ENCODE data around the gene DDIT4L.

Gene DDIT4L

DNA sequence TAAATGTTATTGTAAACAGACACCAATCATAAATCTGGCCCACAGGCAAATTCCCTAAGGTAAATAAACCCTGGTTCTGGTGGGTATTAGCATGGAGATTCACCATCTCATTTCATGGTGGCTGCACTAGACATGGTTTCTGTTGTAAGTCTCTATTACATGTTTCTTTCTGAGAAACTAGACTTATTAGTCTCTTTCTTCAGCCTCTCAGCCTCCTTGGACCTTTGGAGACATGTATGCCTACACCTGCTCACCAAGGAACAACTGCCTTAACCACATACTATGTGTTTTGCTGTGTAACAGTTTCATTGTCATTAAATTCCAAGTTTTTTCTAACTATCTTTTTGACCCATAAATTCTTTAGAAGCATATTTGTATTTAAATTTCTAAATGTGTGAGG is 13.1 kb downstream of the DDIT4L start:
- no peak overlapping the region for H3K4me3 ChIP-seq (ENCODE audit: low read depth, low read length)
- TF ChIP-seq, protein P1, sequence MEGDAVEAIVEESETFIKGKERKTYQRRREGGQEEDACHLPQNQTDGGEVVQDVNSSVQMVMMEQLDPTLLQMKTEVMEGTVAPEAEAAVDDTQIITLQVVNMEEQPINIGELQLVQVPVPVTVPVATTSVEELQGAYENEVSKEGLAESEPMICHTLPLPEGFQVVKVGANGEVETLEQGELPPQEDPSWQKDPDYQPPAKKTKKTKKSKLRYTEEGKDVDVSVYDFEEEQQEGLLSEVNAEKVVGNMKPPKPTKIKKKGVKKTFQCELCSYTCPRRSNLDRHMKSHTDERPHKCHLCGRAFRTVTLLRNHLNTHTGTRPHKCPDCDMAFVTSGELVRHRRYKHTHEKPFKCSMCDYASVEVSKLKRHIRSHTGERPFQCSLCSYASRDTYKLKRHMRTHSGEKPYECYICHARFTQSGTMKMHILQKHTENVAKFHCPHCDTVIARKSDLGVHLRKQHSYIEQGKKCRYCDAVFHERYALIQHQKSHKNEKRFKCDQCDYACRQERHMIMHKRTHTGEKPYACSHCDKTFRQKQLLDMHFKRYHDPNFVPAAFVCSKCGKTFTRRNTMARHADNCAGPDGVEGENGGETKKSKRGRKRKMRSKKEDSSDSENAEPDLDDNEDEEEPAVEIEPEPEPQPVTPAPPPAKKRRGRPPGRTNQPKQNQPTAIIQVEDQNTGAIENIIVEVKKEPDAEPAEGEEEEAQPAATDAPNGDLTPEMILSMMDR (IDR thresholded peaks at IDR 0.05; ENCODE audit: borderline replicate concordance, insufficient read depth, low read depth, low read length), result no peak

DNA sequence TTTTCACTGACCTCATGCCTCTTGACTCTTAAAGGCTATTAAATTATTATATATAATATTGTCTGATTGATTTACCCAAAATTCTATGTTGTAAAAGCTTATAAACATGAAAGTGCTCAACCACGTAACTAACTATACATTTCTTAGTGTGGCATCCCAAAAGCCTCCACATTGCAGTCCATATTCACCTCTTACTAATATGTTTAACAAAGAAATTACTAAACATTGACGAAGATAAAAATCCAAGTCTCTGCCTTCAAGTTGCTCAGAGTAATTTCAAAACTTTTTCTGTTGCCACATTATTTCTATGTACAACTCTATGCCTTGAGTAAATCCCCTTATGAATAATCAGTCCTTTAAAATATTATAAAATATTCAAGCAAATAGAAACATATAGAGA is 14.4 kb downstream of the DDIT4L start:
- TF ChIP-seq, protein P1 (IDR thresholded peaks at IDR 0.05; ENCODE audit: borderline replicate concordance, insufficient read depth, low read depth, low read length), result no peak
- H3K4me3 ChIP-seq (ENCODE audit: low read depth, low read length), result no peak overlapping the region

DNA sequence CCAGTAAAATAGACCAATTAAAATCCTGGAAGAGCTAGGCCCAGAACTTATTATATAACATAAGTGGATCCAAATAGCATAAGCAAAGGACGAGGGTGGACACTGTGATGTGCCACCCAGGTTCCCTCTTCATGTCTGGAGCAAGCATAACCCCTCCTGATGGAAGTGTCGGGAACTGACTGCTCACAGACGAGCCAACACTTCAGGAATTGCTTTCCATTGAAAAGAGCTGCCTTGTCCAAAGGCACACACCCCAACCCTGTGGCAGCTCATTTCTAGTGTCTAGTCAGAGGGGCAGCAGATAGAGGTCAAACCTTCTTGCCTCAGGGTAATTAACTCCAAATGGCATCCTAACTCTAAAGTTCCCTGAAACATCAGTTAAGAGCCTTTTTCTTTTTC is 15.3 kb downstream of the DDIT4L start:
- TF ChIP-seq, protein P1 (IDR thresholded peaks at IDR 0.05; ENCODE audit: borderline replicate concordance, insufficient read depth, low read depth, low read length), result no peak
- H3K4me3 ChIP-seq (ENCODE audit: low read depth, low read length), result no peak overlapping the region

DNA sequence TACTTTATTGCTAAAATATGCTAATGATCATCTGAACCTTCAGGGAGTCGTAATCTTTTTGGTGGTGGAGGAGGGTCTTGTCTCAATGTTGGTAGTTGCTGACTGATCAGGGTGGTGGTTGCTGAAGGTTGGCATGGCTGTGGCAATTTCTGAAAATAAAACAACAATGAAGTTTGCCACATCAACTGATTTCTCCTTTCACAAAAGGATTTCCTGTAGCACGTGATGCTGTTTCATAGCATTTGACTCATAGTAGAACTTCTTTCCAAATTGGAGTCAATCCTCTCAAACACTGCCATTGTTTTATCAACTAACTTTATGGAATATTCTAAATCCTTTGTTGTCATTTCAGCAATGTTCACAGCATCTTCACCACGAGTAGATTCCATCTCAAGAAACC is 19.3 kb downstream of the DDIT4L start:
- TF ChIP-seq, protein P1 (IDR thresholded peaks at IDR 0.05; ENCODE audit: borderline replicate concordance, insufficient read depth, low read depth, low read length), result no peak
- H3K4me3 ChIP-seq (ENCODE audit: low read depth, low read length), result no peak overlapping the region

DNA sequence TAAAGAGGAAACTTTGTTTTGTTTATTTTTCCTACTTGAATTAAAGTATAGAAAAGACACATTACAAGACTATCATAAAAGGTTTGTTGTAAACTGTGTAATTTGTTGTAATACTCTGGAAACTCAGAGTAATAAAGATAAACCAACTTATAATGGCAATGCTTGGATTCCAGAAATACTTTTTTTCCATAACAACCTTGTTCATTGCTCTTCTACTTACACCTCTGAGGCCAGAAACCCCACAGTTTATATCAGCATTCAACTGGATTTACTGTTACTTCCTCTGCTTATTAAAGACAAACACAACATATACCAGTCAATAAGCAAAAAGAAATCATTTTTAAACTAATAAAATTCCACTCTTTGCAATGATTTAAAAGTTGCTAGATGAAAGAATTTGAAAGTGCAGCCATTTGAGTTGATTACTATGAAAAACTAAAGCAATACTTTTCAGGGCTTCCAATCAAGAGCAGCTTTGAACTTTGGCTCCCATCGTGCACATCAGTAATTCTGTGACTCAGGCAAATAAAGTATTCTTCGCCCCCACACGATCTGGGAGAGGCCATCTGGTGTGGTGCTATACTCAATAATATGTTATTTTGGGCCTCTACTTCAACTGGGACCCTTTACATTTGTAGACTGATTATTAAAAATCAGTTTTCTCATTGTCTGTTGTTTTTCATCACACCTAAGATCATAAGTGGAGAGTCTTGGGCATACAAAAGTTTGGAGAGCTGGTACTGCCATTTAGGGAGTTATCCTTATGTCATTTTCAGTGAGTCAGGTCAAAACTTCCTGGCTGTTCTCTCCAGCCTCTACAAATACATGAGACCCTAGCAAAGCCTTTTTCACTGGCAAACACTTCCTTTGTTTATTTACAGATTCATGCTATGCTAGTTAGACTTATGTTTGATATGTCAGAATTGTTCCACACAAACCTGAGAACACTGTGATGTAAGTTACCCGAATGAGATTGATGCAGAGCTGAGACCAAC is 20.5 kb downstream of the DDIT4L start:
- H3K4me3 ChIP-seq (ENCODE audit: low read depth, low read length), result no peak overlapping the region
- TF ChIP-seq, protein P1 (IDR thresholded peaks at IDR 0.05; ENCODE audit: borderline replicate concordance, insufficient read depth, low read depth, low read length), result no peak

DNA sequence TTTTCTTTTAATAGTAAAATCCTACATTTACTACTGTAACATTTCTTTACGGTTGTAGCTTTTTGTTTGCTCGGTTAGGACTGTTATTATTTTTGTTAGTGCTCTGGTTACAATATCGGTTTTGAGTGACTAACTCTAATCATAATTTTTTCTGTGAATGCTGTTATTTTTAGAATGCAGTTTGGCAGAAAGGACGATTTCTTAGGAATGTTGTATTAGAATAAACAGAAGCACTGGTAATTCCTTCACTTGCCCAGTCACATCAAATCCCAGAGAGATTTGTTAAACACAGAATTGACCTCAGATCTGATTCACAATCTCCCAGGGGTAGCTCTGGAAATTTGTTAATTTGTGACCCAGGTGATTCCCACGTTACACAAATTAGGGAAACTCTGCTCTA is 21.7 kb downstream of the DDIT4L start:
- H3K4me3 ChIP-seq (ENCODE audit: low read depth, low read length), result no peak overlapping the region
- TF ChIP-seq, protein P1 (IDR thresholded peaks at IDR 0.05; ENCODE audit: borderline replicate concordance, insufficient read depth, low read depth, low read length), result no peak

All from GM12875 (cell line).